ENCODE results near the gene ITIH5. TPM values are rescaled to one million over a fixed set of nuclear protein-coding genes. Genes with fewer than 3 reads are reported as not detected.

The ITIH5 gene
- 7.6 and 9.8 TPM in 2 replicates for total RNA-seq (2021; fragmentation: NEBNext Ultra II Directional; extraction: Animal tissue kit (Norgen Biotek cat#: 25700))
- polyA plus RNA-seq (2011; rRNA removed) = 5.8 and 6.5 TPM in 2 replicates
- polyA plus RNA-seq (2011; cell fraction: cytosol; rRNA removed) = 6.3 TPM
- polyA plus RNA-seq (2011; cell fraction: nucleus; rRNA removed) = 10.2 TPM
- polyA plus RNA-seq (2012, experiment 1 of 2) = 5.3 to 6.6 TPM (median 5.6 TPM) in 4 replicates
- polyA plus RNA-seq (2012, experiment 2 of 2) = 1.4 TPM
- 10.6 TPM for polyA plus RNA-seq (2013, experiment 1 of 2)
- polyA plus RNA-seq (2013, experiment 2 of 2) = 11.8 TPM
- 8.4 and 8.7 TPM in 2 replicates for polyA minus RNA-seq (2011; rRNA and poly(A)+ RNA removed)
- polyA minus RNA-seq (2011; cell fraction: cytosol; rRNA and poly(A)+ RNA removed) = 3.1 TPM
- 5.8 TPM for polyA minus RNA-seq (2011; cell fraction: nucleus; rRNA and poly(A)+ RNA removed)
- long read RNA-seq, experiment 1, partial matches to known transcripts = 2 of 4 reads
- long read RNA-seq, experiment 1, other reads (novel, unspliced or antisense) = 2 of 4 reads
- long read RNA-seq, experiment 2, partial matches to known transcripts = 2 of 2 reads
- long read RNA-seq, experiment 2, other reads (novel, unspliced or antisense) = 0 of 2 reads

DNA sequence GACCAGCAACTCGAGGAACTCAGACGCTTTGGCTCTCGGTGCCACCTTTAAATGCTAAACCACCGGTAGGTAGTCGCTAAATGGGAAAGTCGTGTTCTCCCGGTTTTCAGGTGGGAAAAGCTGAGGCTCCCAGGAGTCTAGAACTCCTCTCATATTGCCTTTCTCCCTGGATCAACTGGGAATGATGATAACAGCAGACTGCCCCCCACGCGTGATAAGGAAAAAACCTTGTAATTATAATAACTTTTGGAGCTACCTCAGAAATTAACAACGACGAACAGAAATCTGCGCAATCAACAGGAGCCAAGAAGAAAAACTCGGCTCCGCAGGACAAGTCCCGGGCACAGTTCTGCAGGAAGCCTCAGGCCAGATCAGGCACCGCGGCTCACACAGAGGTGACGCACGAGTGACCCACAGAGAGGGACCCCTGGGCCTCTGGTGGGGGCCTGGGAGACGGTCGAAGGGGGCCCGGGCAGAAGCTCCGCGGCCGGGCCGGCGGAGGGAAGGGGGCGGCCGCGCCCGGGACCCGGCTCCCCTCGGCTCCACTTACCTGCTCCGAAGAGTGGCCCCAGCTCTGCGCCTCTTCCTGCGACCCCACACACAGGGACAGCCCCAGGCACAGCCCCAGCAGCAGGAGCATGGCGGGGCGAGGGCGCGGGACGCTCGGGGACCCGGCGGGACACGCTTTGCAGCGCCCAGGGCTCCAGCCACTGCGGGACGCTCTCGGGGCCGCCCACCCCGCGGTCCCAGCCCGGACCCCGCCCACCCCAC is at the start of gene ITIH5:
ITIH5 (minus strand) TSS at position 714 of the 771 bp plus-strand sequence; CDS start at position 640, 74 bp downstream.
- Histone ChIP-seq H3K4me1 (replicated peaks in 1 of 4; ENCODE audit: control insufficient read depth in 3 of 4, insufficient read depth in 4 of 4, low read length in 3 of 4) (peaks cover 0 to 2% (median 0%) of the 10 kb centered on the region in 4 experiments; a peak in 2 of 7 replicates), H3K79me2 (ENCODE audit: control insufficient read depth in 1 of 2, insufficient read depth in 2 of 2, low read length in 2 of 2) (no peaks in the 10 kb centered on the region), H3K27ac (ENCODE audit: low read depth, low read length) (no peak within 1 kb of the TSS), H2BK15ac (ENCODE audit: low read length) (no peak within 1 kb of the TSS; the same call in 1 of the 2 replicates), H3K36me3 (ENCODE audit: control insufficient read depth in 2 of 4, insufficient read depth in 4 of 4, low read length in 3 of 4) (no peaks in the 10 kb centered on the region), H4K5ac (ENCODE audit: insufficient read length, low read depth, low read length) (no peak within 1 kb of the TSS), H3K14ac (ENCODE audit: insufficient read length) (no peak within 1 kb of the TSS), H3K4me2 (ENCODE audit: insufficient read depth in 1 of 2, low read depth in 2 of 2, low read length in 2 of 2) (peak within 1 kb of the TSS; percentile 86 to 97), H3K56ac (replicated peaks; ENCODE audit: insufficient read length, low read depth, low read length) (no peak within 1 kb of the TSS), H2BK5ac (ENCODE audit: low read depth, low read length) (0 out of 2 replicates have a peak within 1 kb of the TSS, but pooled peaks have one; percentile 25), H3K9me3 (ENCODE audit: insufficient read depth in 2 of 2, low read depth in 1 of 2, low read length in 1 of 2) (no peaks in the 10 kb centered on the region), H3K23me2 (ENCODE audit: low read depth, low read length) (peaks cover 7% of the 10 kb centered on the region; the same call in 1 of the 2 replicates), H4K91ac (replicated peaks; ENCODE audit: insufficient read length, low read length) (no peak within 1 kb of the TSS), H2AK5ac (ENCODE audit: low read depth, low read length) (no peak within 1 kb of the TSS), H3K4me3 (ENCODE audit: extremely low read depth in 1 of 4, insufficient read depth in 2 of 4, low read depth in 3 of 4, low read length in 4 of 4) (peak within 1 kb of the TSS; percentile 49 to 89 (median 70)), H3K9ac (replicated peaks in 1 of 4; ENCODE audit: extremely low read depth in 1 of 4, low read depth in 3 of 4, low read length in 3 of 4) (no peak within 1 kb of the TSS), H2AFZ (ENCODE audit: low read length) (peak within 1 kb of the TSS; percentile 94; the same call in 1 of the 2 replicates), H2BK120ac (replicated peaks; ENCODE audit: low read depth, low read length) (no peak within 1 kb of the TSS), H3K4ac (replicated peaks; ENCODE audit: insufficient read length, low read depth, low read length) (no peak within 1 kb of the TSS), H3K79me1 (ENCODE audit: low read depth, low read length) (no peaks in the 10 kb centered on the region), H3K18ac (ENCODE audit: extremely low read depth, low read length) (no peak within 1 kb of the TSS), H2BK20ac (ENCODE audit: low read length) (no peak within 1 kb of the TSS), H3K23ac (ENCODE audit: insufficient read length) (no peak within 1 kb of the TSS), H3K27me3 (replicated peaks in 1 of 4; ENCODE audit: control insufficient read depth in 3 of 4, extremely low read depth in 1 of 4, insufficient read depth in 3 of 4, low read length in 3 of 4) (peaks cover 0 to 20% (median 11%) of the 10 kb centered on the region in 4 experiments; a peak in 6 of 7 replicates), H2BK12ac (ENCODE audit: low read depth, low read length) (no peak within 1 kb of the TSS), H4K8ac (ENCODE audit: extremely low read depth, insufficient read depth, low read length) (peak within 1 kb of the TSS; percentile 78), H4K20me1 (replicated peaks in 1 of 2; ENCODE audit: control insufficient read depth in 1 of 2, insufficient read depth in 2 of 2, low read length in 2 of 2) (no peaks in the 10 kb centered on the region)
- no peak for TF ChIP-seq RBBP5 (IDR thresholded peaks at IDR 0.05; ENCODE audit: borderline replicate concordance, low read depth, low read length)
- TF ChIP-seq SUZ12 (IDR thresholded peaks at IDR 0.05; ENCODE audit: low read length) = no peak; the same call in 1 of the 2 replicates
- 0 out of 2 replicates have a peak, but pooled peaks have one; percentile 20 for TF ChIP-seq CREB1 (IDR thresholded peaks at IDR 0.05)
- peak; percentile 42 for TF ChIP-seq EZH2 (IDR thresholded peaks at IDR 0.05; ENCODE audit: low read depth, low read length, severe bottlenecking)
- peak; percentile 91 for TF ChIP-seq KDM4A (IDR thresholded peaks at IDR 0.05; ENCODE audit: low read depth, low read length, severe bottlenecking)
- ChIA-PET POLR2A (ENCODE audit: partially characterized antibody) (no interaction called here), CTCF (ENCODE audit: partially characterized antibody) (interaction anchor here (0.6 to 2.9 kb wide), 9 partner anchors 18 to 807 kb away, joined by 3 to 12 read pairs (median 3); no protein-coding TSS in a partner anchor)
- 3% methylated on average over 32 of the region's 54 CpGs; no CpG with 5 or more reads in 1 of the 2 experiments for WGBS, 2 experiments (ENCODE audit: extremely low coverage in 1 of 2, insufficient coverage in 1 of 2, insufficient read length in 1 of 2, insufficient replicate concordance in 2 of 2, low coverage in 1 of 2, low lambda C conversion rate in 2 of 2, missing lambda C conversion rate in 1 of 2)
- DNase-seq (ENCODE audit: low read depth in 1 of 2, low spot score in 2 of 2) (peak in 1 of 2 experiments; percentile 71), FAIRE-seq (no peak)

All from H1 (cell line).